NCI-H748 treated with DMSO at 0.1 percent for 48 hours (cell line): ENCODE data around the gene AIRE.

ENCODE experiments used
- DNase-seq: peaks from one replicate; lab custom pipeline; 2025; lab: John Stamatoyannopoulos, UW

The AIRE gene

DNA sequence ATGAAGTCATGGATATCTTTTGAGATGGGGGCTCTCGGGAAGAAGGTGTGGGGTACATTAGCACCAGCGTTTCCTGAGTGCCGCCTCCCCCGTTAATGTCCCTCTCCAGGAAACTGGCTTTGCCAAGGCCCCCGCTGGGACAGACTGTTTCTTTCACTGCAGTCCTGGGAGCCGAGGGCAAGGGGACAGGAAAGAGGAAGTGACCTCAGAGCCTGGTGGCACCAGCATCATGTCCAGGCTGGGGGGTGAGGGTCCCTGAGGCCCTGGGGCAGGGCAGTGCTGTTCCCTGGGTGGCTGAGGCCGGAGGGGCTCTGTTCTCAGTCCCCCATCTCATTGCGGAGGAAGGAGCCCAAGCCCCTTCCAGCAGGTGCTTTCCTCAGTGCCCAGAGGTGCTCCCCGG lies 20.0 kb downstream of the AIRE start:
- DNase-seq, result no peak

DNA sequence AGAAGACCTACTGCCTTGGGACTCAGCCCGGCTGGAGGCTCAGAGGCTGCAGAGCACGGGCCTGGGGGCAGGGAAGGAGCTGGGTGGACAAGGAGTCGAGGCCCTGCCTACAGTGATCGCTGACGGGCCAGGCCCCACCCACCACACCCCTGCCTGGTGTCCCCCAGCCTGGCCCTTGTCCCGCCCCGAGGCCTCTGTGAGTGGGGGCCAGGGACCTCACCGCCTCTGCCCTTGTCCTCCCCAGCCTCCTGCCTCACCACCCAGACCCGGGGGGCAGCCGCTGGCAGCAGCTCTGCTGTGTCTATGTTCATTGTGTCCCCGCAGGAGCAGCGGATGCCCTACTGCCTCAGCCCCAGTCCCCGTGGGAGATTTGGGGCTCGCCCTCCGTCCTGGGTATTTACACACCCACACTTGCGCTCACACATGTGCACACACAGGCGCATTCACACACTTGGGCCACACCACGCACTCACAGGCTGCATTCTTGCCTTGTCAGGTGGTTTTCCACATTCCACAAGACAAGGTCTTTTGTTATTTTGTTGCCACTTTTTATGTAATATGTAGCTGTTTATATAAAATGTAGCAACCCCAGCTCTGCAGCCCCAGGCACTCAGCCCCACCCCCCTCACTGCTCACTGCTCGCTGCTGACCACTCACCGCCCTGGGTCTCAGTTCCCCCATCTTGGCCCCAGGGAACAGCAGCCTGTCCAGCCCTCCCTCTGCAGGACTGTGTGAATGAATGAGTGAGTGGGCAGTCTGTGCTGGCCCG lies 21.4 kb downstream of the AIRE start:
- DNase-seq, result no peak

DNA sequence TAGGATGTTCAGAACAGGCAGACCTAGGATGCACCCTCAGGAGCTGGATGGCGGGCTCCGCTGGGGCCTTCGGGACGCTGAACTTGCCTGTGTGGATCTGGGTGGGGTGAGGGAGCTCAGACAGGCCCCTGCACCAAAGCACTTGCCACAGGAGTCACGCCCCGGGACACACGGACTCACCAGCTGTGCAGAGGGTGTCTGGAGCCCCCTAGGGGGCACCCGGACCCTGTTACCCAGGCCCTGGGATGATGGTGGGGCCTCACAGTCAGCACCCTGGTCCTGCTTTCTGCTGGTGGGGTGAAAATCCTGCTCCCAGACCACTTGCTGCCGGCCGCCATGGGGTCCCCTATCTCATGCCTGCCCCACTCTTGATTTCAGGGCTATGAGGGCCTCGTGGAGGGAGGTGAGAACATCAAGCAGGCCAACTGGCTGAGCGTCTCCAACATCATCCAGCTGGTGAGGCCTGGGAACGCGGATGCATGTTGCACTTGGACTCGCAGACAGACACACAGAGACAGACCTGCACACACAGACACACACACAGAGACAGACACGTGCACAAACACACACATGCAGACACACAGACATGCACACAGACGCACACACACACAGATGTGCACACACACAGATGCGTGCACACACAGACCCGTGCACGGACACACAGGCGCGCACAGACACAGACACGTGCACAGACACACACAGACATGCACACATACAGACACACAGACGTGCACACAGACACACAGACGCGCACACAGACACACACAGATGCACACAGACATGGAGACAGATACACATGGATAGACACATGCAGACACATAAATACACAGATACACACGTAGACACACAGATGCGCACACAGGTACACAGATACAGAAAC lies 25.2 kb downstream of the AIRE start:
- DNase-seq, result no peak

DNA sequence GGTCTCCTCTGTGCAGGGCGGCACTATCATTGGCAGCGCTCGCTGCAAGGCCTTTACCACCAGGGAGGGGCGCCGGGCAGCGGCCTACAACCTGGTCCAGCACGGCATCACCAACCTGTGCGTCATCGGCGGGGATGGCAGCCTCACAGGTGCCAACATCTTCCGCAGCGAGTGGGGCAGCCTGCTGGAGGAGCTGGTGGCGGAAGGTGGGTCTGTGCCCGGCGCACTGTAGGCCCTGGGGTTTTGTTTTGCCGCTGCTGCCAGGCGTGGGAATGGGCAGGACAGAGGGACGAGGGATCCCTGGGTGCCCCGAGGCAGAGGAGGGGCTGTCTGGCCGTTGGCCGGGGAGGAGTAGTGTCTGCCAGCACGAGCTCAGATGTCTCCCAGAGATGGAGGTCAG lies 26.4 kb downstream of the AIRE start:
- DNase-seq, result no peak

DNA sequence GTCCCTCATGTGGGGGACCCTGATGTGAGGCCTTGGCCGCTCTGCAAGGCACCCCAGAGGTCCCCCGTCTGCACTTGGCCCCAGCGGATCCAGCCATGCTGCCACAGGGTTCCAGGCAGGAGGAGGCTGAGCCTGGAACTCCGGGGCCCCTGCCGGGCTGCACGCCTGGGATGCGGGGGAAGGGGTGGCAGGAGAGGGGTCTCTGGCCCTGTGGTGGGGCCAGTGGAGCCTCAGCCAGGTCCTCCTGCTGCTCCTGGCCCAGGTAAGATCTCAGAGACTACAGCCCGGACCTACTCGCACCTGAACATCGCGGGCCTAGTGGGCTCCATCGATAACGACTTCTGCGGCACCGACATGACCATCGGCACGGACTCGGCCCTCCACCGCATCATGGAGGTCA lies 27.0 kb downstream of the AIRE start:
- DNase-seq, result no peak

DNA sequence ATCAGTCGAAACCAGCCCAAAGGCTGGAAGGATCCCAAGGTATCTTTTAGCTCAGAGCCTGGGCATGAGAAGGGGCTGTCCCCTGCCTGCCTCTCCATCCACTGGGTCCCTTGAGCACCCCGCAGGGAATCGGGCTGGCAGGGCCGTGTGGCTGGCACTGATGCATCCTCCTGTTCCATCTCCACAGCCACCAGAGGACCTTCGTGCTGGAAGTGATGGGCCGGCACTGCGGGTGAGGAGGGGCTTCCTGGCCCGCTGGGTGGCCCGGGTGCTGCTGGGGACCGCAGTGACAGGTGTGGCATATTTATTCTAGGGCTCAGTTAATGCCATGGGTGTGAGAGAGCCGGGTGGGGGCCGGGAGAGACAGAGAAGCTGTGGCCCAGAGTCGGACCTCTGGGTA lies 27.8 kb downstream of the AIRE start:
- DNase-seq, result no peak

DNA sequence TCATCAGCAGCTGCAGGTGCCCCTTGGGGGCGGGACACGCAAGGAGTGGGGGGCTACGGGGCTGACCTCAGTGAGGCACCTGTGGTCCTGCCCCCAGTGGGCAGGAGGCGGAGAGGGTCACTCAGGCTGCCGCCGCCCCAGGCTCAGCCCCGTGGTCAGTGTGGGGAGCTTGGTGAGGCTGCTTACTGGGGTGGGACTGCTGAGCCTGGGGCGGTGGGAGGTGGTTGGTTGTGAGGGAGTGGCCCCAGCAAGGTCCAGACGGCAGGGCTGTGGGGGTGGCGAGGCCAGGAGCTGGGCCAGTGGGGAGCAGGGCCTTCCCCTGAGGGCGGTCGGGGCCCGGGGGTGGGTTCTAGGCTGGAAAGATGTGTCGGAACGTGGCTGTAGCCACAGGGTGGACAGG lies 28.5 kb downstream of the AIRE start:
- no peak for DNase-seq

DNA sequence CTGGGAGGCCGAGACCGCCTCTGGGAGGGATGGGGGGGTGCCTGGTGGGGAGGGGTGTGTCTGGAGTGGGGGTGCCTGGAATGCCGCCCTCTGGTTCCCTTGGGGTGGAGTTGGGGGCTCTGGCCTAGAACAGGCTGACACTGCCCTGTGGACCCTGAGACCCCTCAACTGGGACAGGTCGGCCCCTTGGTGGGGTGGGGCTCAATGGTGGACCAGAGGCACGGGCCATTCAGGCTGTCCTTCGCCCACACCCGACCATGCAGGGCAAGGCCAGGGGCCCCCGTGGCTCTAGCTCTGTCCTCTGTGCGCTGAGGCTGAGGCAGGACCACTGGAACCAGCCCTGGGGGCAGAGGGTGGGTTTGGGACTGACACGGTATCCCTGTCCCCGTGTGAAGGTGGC lies 28.9 kb downstream of the AIRE start:
- DNase-seq, result no peak

DNA sequence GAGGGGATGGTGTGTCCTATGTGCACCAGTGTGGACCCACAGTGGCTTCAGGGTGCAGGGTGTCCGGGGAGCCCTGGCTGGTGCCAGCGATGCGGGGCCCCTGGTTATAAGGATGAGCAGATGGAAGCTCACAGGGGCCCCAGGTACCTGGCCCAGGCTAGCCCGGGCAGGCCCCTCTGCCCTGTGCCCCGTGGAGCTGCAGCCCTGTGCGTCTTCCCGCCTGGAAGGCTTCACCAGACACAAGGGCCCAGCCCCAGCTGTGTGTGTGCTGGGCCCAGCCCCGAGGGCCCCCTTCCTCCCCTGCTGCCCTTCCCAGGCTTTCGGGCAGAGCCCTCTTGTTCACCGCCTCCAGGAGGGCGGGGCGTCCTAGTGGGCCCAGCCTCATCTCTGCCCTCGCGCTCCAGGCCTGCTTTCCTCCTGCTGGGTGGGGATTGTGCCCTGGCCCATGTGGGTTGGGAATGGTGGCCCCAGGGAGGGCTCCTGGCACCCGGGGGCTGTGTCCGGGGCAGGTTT lies 30.1 kb downstream of the AIRE start:
- no peak for DNase-seq

DNA sequence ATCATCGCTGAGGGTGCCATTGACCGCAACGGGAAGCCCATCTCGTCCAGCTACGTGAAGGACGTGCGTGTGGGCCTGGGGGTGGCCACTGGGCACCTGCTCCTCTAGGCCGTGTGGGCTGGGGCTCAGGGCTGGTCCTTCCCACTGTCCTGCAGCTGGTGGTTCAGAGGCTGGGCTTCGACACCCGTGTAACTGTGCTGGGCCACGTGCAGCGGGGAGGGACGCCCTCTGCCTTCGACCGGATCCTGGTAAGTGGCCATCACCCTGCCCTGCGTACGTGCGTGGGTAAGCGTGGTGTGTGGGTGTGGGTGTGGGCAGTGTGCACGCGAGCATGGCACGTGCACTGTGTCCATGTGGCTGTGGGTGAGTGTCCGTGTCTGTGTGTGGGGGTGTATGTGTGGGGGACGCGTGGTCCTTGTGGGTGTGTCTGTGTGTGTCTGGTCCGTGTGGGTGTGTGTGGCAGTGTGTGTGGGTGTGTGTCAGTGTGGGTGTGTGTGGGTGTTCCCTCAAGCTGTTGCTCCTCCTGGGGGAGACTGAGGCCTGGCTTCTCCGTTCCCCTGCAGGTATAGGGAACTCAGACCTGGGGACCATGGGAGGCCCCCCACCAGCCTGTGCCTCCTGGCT lies 30.7 kb downstream of the AIRE start:
- DNase-seq, result no peak

DNA sequence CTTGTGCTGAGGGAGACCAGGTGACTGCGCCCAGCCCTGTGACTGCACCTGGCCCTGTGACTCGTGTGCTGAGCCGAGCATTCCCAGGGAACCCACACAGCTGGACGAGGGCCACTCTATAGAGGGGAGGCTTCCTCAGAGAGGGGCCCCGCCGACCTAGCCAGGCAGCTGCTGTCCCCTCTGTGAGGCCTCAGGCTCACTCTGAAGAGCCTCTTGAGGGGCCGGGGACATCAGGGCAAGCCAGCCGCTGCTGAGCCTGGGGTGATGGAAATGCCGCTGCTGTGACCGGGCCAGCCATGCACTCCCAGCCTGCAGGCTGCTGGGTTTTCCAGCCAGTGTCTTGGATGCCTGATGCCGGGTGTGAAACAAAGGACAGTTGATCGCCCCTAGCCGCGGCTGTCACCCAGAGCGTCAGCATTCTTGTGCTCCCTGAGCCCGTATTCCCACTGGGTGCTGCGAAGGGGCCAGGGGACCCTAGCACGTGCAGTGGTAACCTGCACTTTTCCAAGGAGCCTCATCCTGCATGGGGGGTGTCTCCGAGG lies 31.6 kb downstream of the AIRE start:
- no peak for DNase-seq

DNA sequence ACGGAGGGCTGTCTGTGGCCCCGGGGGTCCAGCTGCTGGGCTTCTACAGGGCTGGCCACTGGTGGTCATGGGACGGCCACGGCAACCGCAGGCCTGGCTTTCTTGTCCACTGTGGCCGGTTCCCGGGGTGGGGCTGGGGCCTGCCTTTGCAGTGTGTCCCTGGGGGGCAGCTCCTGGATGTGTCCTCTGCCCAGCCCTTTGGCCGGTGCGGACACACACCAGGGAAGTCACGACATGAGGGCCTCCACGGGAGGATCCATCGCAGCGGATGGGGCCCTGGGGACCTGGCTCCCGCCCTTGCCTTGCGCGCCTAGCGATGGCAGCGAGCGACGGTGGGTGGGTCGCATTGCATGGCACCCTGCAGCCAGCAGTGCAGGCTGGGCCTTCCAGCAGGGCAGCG lies 32.2 kb downstream of the AIRE start:
- DNase-seq, result no peak

DNA sequence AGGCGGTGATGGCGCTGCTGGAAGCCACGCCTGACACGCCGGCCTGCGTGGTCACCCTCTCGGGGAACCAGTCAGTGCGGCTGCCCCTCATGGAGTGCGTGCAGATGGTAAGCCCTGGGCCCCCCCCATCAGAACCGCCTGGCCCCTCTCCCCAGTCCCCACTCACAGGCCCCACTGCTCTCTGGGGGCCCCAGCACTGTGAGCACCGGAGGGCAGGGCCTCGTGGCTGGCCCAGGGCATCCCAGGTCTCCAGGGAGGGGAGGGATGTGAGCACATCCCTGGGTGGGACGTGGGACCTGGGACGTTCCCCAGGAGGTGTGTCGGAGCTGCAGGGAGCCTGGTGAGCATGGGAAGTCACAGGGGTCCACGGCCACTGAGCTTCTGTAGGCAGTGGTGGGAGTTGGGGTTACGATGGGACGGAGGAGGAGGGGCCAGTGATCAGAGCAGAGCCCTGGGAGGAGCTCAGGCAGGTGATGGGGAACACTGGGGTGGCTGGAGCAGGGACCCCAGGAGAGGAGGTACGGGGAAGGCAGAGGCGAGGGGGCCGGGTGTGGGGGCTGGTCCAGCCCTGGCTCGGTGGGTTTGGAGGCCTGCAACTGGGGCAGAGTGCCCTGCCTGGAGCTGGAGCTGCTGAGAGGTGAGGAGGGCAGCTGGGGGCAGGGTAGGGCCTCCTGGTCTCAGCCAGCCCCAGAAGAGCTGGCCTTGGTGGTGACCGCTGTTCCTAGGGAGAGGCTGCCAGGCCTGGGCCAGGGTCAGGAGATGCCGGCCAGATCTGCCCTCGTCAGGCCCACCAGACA lies 33.0 kb downstream of the AIRE start:
- no peak for DNase-seq

DNA sequence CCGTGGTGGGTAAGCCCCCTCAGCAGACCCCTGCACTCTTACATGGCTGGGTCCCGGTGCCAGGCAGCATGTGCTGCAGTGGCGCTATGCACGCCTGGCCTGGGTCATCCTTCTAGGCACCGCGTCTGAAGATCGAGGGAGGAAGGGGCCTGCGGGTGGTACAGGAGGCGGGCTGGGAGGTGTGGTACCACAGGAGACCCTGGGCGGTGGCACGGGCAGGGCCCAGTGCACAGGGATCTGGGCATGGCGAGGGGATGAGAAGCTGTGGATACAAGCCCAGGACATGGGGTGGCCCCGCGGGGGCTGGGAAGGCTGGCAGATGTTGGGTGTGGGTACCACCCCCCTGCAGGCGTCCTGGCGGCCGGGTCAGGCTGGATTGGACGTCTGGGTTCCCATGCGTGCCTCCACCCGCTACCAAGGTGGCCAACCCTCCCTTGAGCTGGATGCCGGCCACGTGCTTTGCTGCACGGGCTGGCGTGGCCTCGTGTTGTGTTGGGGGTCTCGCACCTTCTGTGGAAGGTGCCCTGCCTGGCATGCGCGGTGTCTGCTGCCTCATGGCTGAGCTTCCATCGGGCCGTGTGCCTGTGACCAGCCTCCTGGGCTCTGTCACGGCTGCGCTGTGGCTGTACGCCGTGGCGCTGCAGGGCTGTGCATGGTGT lies 33.9 kb downstream of the AIRE start:
- DNase-seq, result no peak

DNA sequence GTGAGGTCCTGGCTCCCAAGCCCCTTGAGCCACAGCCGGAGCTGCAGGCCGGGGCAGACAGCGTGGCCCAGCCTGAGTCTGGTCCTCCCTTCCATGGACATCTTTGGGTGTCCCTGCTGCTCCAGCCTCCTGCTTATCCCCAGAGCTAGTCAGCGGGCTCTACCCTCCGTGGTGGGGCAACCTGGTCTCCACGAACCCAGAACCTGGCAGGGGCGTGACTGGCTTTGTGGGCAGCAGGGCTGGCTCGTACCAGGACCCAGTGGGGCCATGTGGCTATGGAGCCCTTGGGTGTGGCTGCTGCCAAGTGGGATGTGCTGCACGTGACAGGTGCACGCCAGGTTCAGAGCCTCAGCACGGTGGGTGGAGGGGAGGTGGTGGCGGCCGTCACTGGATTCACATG lies 35.2 kb downstream of the AIRE start:
- no peak for DNase-seq

DNA sequence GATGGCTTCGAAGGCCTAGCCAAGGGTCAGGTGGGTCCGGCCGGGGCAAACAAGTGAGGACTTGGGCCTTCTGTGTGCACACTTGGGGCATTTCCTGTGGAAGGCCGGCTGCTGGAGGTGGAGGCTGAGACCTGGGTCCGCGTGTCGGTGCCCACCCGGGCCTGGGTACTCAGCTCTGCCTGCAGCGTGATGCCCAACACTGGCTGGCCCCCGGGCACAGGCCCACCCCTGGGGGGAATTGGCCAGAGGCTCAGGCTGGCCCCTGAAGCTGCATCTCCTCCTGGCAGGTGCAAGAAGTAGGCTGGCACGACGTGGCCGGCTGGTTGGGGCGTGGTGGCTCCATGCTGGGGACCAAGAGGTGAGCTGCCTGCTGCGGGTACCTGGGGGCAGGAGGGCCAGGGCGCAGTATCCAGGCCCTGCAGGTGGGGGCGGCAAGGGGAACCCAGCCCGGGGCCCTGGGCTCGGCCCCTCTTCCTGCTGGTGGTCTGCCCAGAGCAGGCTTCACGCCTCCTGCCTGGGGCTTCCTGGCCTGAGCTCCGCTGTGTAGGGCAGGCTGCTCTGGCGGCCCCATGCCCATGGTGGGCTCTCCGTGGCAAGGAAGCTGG lies 36.3 kb downstream of the AIRE start:
- no peak for DNase-seq

DNA sequence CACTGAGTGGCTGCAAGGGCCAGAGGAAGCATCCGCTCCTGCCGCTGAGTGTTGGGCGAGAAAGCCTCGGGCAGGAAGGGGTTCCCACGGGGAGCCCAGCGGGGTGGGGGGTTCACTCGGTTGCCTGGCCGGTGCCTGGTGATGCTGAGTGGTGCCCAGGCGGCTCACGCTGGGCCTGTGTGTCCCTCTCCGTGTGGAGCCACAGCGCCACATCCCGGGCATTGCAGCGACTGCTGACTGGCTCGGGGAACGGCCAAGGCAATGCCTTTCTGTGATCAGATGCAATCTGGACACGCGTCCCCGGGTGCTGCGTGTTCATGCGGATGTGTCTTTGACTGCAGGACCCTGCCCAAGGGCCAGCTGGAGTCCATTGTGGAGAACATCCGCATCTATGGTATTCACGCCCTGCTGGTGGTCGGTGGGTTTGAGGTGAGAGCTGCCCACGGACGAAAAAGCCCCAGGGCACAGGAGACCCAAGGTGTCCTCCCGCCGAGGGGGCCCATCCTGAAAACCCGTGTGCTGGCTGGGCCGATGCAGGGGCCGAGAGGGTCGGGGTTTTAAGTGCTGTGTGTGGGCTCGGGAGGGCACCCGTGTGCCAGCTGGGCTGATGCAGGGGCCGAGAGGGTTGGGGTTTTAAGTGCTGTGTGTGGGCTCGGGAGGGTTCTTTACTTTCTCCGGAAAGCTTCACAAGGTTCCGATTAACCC lies 37.1 kb downstream of the AIRE start:
- DNase-seq, result no peak

DNA sequence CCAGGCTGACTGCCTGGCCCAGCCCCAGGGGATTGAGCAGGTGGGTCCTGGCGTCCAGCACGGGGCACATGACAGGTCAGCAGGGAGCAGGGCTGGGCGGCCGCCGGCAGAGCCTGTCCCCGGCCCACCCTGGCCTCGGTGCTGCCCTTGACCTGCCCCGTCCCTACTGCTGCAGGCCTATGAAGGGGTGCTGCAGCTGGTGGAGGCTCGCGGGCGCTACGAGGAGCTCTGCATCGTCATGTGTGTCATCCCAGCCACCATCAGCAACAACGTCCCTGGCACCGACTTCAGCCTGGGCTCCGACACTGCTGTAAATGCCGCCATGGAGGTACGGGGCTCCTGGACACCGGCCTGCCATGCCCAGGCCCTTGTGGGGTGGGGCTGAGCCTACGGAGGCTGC lies 37.9 kb downstream of the AIRE start:
- no peak for DNase-seq

DNA sequence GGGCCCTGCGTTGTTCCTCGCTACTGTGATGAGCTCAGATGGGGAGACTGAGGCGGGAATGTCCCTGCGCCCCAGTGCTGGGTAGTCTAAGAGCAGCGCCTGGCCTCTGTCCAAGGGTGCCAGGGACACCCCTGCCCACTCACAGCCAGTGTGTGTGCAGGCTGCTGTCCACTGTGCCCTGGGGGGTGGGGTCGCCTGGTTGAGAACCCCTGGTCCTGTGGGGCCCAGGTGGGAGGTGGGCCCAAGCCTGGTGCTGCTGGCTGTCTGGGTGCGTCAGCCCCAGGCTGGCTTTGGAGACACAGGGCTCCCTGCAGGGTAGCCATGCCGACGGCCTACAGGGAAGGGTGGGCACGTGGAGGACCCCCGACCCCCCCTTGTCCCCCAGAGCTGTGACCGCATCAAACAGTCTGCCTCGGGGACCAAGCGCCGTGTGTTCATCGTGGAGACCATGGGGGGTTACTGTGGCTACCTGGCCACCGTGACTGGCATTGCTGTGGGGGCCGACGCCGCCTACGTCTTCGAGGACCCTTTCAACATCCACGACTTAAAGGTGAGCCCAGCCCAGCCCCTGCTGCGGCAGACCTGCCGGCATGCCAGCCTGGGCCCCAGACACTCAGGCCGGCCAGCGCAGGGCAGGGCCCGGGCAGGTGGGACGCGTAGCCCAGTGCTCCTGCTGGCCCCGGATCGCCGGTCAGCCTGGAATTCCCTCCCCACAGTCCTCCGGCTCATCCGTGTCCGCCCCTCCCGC lies 38.6 kb downstream of the AIRE start:
- no peak for DNase-seq

DNA sequence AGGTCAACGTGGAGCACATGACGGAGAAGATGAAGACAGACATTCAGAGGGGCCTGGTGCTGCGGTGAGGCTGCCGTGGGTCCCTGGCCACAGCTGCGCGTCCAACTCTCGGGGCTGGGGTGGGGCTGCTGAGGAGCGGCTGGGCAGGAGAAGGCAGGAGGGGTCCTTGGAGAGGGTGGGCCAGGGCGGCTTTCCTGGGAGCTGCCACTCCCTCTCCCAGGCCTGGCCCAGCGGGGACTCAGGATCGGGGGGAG lies 39.1 kb downstream of the AIRE start:
- DNase-seq, result no peak
